ENCODE measurements around the gene PCDHGC3. TPM values are rescaled to one million over a fixed set of nuclear protein-coding genes. Genes with fewer than 3 reads are reported as not detected.

PCDHGC3 gene
- total and polyA plus RNA-seq, 2 of the 4 experiments (the other 2 are of a cell fraction), result 21.1 to 72.1 TPM

GRCh38 chr5:141491323-141492167 is 15.8 kb downstream of the PCDHGC3 start:
- TF ChIP-seq RAD21 (IDR thresholded peaks at IDR 0.05; ENCODE audit: low read length) (no peak), NFE2L2 (IDR thresholded peaks at IDR 0.05; ENCODE audit: low read depth, low read length) (no peak), MAFK (IDR thresholded peaks at IDR 0.05; ENCODE audit: low read depth, low read length) (no peak), RFX5 (IDR thresholded peaks at IDR 0.05; ENCODE audit: low read depth, low read length) (no peak), FOS (IDR thresholded peaks at IDR 0.05; ENCODE audit: low read depth, low read length) (no peak), MAZ (IDR thresholded peaks at IDR 0.05; ENCODE audit: borderline replicate concordance, low read depth, low read length) (no peak), POLR2A (IDR thresholded peaks at IDR 0.05; ENCODE audit: low read depth, low read length) (no peak), RCOR1 (IDR thresholded peaks at IDR 0.05; ENCODE audit: insufficient replicate concordance, low read length) (no peak), CEBPB (IDR thresholded peaks at IDR 0.05; ENCODE audit: low read depth, low read length) (no peak), ELK1 (IDR thresholded peaks at IDR 0.05; ENCODE audit: borderline replicate concordance, low read depth, low read length) (no peak), MXI1 (IDR thresholded peaks at IDR 0.05; ENCODE audit: borderline replicate concordance, low read depth, low read length) (no peak), BHLHE40 (IDR thresholded peaks at IDR 0.05; ENCODE audit: low read depth, low read length) (no peak), CHD1 (IDR thresholded peaks at IDR 0.05; ENCODE audit: low read depth, low read length) (no peak), SMC3 (IDR thresholded peaks at IDR 0.05; ENCODE audit: low read depth, low read length) (no peak)
- Histone ChIP-seq H3K9me1 (ENCODE audit: insufficient read depth, low read length) (peaks cover 34% of the 10 kb centered on the region), H3K27me3 (ENCODE audit: control insufficient read depth, insufficient read depth, low read length) (no peaks in the 10 kb centered on the region), H2BK20ac (ENCODE audit: low read depth, low read length) (no peak overlapping the region), H2AK5ac (ENCODE audit: low read depth, low read length) (no peak overlapping the region), H4K20me1 (ENCODE audit: insufficient read depth, low read length) (peaks cover 51% of the 10 kb centered on the region), H3K9ac (ENCODE audit: low read depth, low read length) (no peak overlapping the region), H2BK15ac (ENCODE audit: low read depth, low read length) (no peak overlapping the region), H3K27ac (ENCODE audit: insufficient read depth, low read length) (no peak overlapping the region), H3K56ac (ENCODE audit: extremely low read depth, insufficient read depth, low read length) (no peak overlapping the region), H3K4ac (ENCODE audit: low read depth, low read length) (no peak overlapping the region), H3K36me3 (ENCODE audit: control insufficient read depth, insufficient read depth, low read length) (peaks cover 42% of the 10 kb centered on the region), H3K4me2 (ENCODE audit: low read depth, low read length) (no peak overlapping the region), H2AK9ac (replicated peaks; ENCODE audit: low read depth, low read length, poor library complexity) (no peak overlapping the region), H2AFZ (replicated peaks; ENCODE audit: low read length, poor library complexity) (no peak overlapping the region), H3K4me3 (ENCODE audit: insufficient read depth, low read depth, low read length) (no peak overlapping the region), H3K14ac (replicated peaks; ENCODE audit: low read depth, low read length) (no peak overlapping the region), H3K18ac (ENCODE audit: low read depth, low read length) (no peak overlapping the region), H2BK5ac (ENCODE audit: low read depth, low read length, poor library complexity, severe bottlenecking) (no peak overlapping the region), H2BK120ac (ENCODE audit: low read depth, low read length) (no peak overlapping the region), H3K4me1 (ENCODE audit: control insufficient read depth, insufficient read depth, low read length) (peaks cover 39% of the 10 kb centered on the region), H4K5ac (ENCODE audit: low read depth, low read length) (no peak overlapping the region), H4K8ac (ENCODE audit: low read depth in 2 of 2, low read length in 2 of 2) (no peak overlapping the region), H3K9me3 (ENCODE audit: control insufficient read depth, insufficient read depth, low read length) (no peaks in the 10 kb centered on the region), H3K23ac (ENCODE audit: low read depth, low read length) (no peak overlapping the region), H4K91ac (ENCODE audit: insufficient read depth, low read depth, low read length) (no peak overlapping the region), H3K79me1 (ENCODE audit: low read depth in 1 of 2, low read length in 2 of 2) (peaks cover 29 to 72% of the 10 kb centered on the region in 2 experiments)
- WGBS, 2 experiments (ENCODE audit: extremely low coverage in 2 of 2, insufficient read length in 1 of 2), result 81% methylated on average over 45 of the region's 66 CpGs; no CpG with 5 or more reads in 1 of the 2 experiments
- dilution Hi-C loops (cut with HindIII; ENCODE audit: low sequenced_read_pairs, unreplicated experiment), result no loop called here
- BruUV-seq (replicated peaks), result no TSS peak
- DNase-seq, result no peak
- POLR2A ChIA-PET (ENCODE audit: unreplicated experiment), result no interaction called here
- intact Hi-C loops (cut with micrococcal nuclease), result no loop called here
- ATAC-seq (ENCODE audit: low read depth), result no peak
- in situ Hi-C loops (cut with MboI; ENCODE audit: low sequenced_read_pairs), result no loop called here
- CTCF ChIA-PET, result no interaction called here

All from IMR-90 (cell line).